C4-2B (cell line): ENCODE results near the gene ARRB2.

Source experiments
- CTCF ChIP-seq: fragments of 450-650 bp; conservative IDR thresholded peaks from 2 replicates; pipeline ENCODE4 v1.5.1; 2017; ENCODE audit warnings: mild to moderate bottlenecking
- ZFX ChIP-seq: fragments of 450-650 bp; IDR thresholded peaks from 2 replicates; pipeline ENCODE4 v1.6.1; 2017

DNA sequence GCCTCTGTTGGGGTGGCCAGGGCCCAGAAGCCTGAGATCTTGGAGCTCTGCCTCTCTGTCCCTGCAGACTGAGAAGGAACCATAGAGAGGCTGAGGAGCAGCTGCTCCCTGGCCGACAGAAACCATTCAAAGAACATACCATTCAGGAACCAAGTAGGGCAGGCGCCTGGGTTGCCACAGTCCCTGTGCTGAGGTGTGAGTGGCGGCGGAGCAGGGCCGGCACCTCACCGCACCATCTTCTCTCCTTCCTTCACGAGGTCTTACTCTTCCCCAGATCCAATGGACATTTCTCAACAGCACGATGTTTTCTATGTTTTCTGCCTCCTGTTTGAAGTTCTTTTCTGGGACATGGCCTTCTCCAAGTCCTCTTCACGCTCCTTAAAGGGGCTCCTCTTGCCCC lies 46.2 kb upstream of the ARRB2 start:
- no peak for TF ChIP-seq CTCF
- TF ChIP-seq ZFX, result no peak
